Measurements from ENCODE around the gene AZGP1.

GRCh38 chr7:99919814-99920112 is 56.1 kb downstream of the AZGP1 start:
- no peak for TF ChIP-seq FOSL2 (IDR thresholded peaks at IDR 0.05; ENCODE audit: borderline replicate concordance, low read depth)
- no peak for TF ChIP-seq CTCF (IDR thresholded peaks at IDR 0.05)
- TF ChIP-seq RAD21 (IDR thresholded peaks at IDR 0.05; ENCODE audit: low read length) = no peak
- TF ChIP-seq EP300 (IDR thresholded peaks at IDR 0.05; ENCODE audit: borderline replicate concordance in 1 of 2, low read depth in 1 of 2, low read length in 1 of 2) = no peak
- TF ChIP-seq RXRA (IDR thresholded peaks at IDR 0.05; ENCODE audit: borderline replicate concordance, low read depth) = no peak
- no peak for TF ChIP-seq POLR2AphosphoS5 (IDR thresholded peaks at IDR 0.05; ENCODE audit: low read depth, low read length)
- TF ChIP-seq REST (IDR thresholded peaks at IDR 0.05; ENCODE audit: low read depth, low read length) = no peak
- TF ChIP-seq TCF12 (IDR thresholded peaks at IDR 0.05) = no peak
- TF ChIP-seq EZH2phosphoT487 (IDR thresholded peaks at IDR 0.05; ENCODE audit: borderline replicate concordance, low read depth) = no peak
- TF ChIP-seq CHD2 (IDR thresholded peaks at IDR 0.05; ENCODE audit: low read length, partially characterized antibody) = no peak
- TF ChIP-seq RFX5 (IDR thresholded peaks at IDR 0.05; ENCODE audit: low read length) = no peak

Measured in SK-N-SH (cell line).